Astrocyte (in vitro differentiated cells and primary cell): ENCODE results near the gene ZCWPW1. TPM values are rescaled to one million over a fixed set of nuclear protein-coding genes. Genes with fewer than 3 reads are reported as not detected.

Experiments used
- DNase-seq: peaks from one replicate; pipeline ENCODE4 v3.0.0-alpha.2; 2010; ENCODE audit warnings: low read depth
- FAIRE-seq: peaks from 2 replicates; lab custom pipeline; 2011; peaks lifted over from hg19 to GRCh38; lab: Jason Lieb, UNC
- H2AFZ ChIP-seq: 2 replicates; pipeline ENCODE4 v1.6.0; 2012; ENCODE audit warnings: low read depth, low read length, inconsistent platforms
- H3K27ac ChIP-seq: 2 replicates; pipeline ENCODE4 v1.5.1; 2011; ENCODE audit warnings: low read depth, low read length, inconsistent platforms
- H3K27me3 ChIP-seq: 2 replicates; pipeline ENCODE4 v1.6.0; 2011; ENCODE audit warnings: low read length, inconsistent platforms; ENCODE audit not compliant: insufficient read depth
- H3K36me3 ChIP-seq: 2 replicates; pipeline ENCODE4 v1.5.1; 2011; ENCODE audit warnings: low read length, inconsistent platforms; ENCODE audit not compliant: insufficient read depth
- H3K4me1 ChIP-seq: 2 replicates; pipeline ENCODE4 v1.5.1; 2011; ENCODE audit warnings: low read length, inconsistent platforms; ENCODE audit not compliant: insufficient read depth
- H3K4me2 ChIP-seq: 2 replicates; pipeline ENCODE4 v1.6.0; 2012; ENCODE audit warnings: low read length, inconsistent platforms
- H3K4me3 ChIP-seq: 2 replicates; pipeline ENCODE4 v1.5.1; 2011; ENCODE audit warnings: low read depth, mild to moderate bottlenecking, low read length, inconsistent platforms; ENCODE audit not compliant: insufficient read depth
- H3K79me2 ChIP-seq: 2 replicates; pipeline ENCODE4 v1.6.0; 2012; ENCODE audit warnings: mild to moderate bottlenecking, low read length, inconsistent platforms; ENCODE audit not compliant: insufficient read depth
- H3K9ac ChIP-seq: 2 replicates; pipeline ENCODE4 v1.6.0; 2012; ENCODE audit warnings: mild to moderate bottlenecking, low read length, inconsistent platforms
- H3K9me3 ChIP-seq: 2 replicates; pipeline ENCODE4 v1.5.1; 2012; ENCODE audit warnings: low read depth, mild to moderate bottlenecking, low read length, inconsistent platforms; ENCODE audit not compliant: insufficient read depth
- H4K20me1 ChIP-seq: 2 replicates; pipeline ENCODE4 v1.6.0; 2012; ENCODE audit warnings: low read length, inconsistent platforms; ENCODE audit not compliant: insufficient read depth
- H3K27ac Mint-ChIP-seq: one replicate; pipeline ENCODE4 v1.8.0; 2021; ENCODE audit warnings: mild to moderate bottlenecking, mixed read lengths; ENCODE audit not compliant: unreplicated experiment
- H3K27me3 Mint-ChIP-seq: one replicate; pipeline ENCODE4 v1.8.0; 2021; ENCODE audit warnings: low read depth, mixed read lengths; ENCODE audit not compliant: unreplicated experiment
- H3K36me3 Mint-ChIP-seq: one replicate; pipeline ENCODE4 v1.8.0; 2021; ENCODE audit warnings: low read depth, mixed read lengths; ENCODE audit not compliant: unreplicated experiment
- H3K4me1 Mint-ChIP-seq: one replicate; pipeline ENCODE4 v1.8.0; 2021; ENCODE audit warnings: low read depth, mixed read lengths; ENCODE audit not compliant: unreplicated experiment
- H3K4me3 Mint-ChIP-seq: one replicate; pipeline ENCODE4 v1.8.0; 2021; ENCODE audit warnings: mild to moderate bottlenecking, moderate library complexity, mixed read lengths; ENCODE audit not compliant: unreplicated experiment
- H3K9me3 Mint-ChIP-seq: one replicate; pipeline ENCODE4 v1.8.0; 2021; ENCODE audit warnings: mild to moderate bottlenecking, mixed read lengths; ENCODE audit not compliant: unreplicated experiment
- CTCF ChIP-seq: IDR thresholded peaks from 2 replicates; pipeline ENCODE4 v1.5.1; 2011; ENCODE audit warnings: low read depth, mild to moderate bottlenecking, inconsistent platforms, low read length, moderate library complexity; ENCODE audit not compliant: insufficient read depth
- EZH2 ChIP-seq: IDR thresholded peaks from 2 replicates; pipeline ENCODE4 v1.6.1; 2012; ENCODE audit warnings: mild to moderate bottlenecking, low read length, inconsistent platforms; ENCODE audit not compliant: insufficient read depth
- total RNA-seq: library from RNA; stranded (reverse); gene quantifications from 2 replicates; pipeline ENCODE4 v1.2.1, GENCODE V29; 2021

Gene ZCWPW1
- total RNA-seq, 1 donor from 2014 or later, result 2.6 TPM

DNA sequence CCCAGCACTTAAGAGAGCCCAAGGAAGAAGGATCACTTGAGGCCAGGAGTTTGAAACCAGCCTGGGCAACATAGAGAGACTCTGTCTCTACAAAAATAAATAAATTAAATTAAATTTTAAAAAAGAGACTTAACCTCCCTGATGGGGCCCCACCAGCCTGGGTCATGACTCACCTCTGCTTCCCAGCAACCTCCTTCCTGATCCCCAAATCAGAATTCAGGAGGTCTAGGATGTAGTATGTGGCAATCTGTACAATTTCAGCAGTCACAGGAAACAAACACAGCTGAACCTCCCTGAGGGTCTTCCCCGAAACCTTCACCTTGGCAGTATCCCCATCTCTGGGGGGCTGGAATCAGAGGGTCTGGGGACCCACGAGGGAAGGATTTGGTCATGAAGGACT, 17.5 kb upstream of the ZCWPW1 start:
- Histone ChIP-seq H3K4me3 (no peak overlapping the region), H3K4me2 (no peak overlapping the region), H3K4me1 (peaks cover 22% of the 10 kb centered on the region), H3K27me3 (no peaks in the 10 kb centered on the region), H3K9me3 (no peaks in the 10 kb centered on the region), H2AFZ (no peak overlapping the region), H3K27ac (no peak overlapping the region), H3K79me2 (no peaks in the 10 kb centered on the region), H3K9ac (no peak overlapping the region), H4K20me1 (no peaks in the 10 kb centered on the region), H3K36me3 (no peaks in the 10 kb centered on the region)
- Mint-ChIP-seq H3K36me3 (no peaks in the 10 kb centered on the region), H3K4me1 (peaks cover 10% of the 10 kb centered on the region), H3K9me3 (no peaks in the 10 kb centered on the region), H3K27me3 (no peaks in the 10 kb centered on the region), H3K4me3 (peak overlapping the region; percentile 66), H3K27ac (no peak overlapping the region)
- FAIRE-seq (no peak), DNase-seq (no peak)
- TF ChIP-seq EZH2 (no peak), CTCF (no peak)

DNA sequence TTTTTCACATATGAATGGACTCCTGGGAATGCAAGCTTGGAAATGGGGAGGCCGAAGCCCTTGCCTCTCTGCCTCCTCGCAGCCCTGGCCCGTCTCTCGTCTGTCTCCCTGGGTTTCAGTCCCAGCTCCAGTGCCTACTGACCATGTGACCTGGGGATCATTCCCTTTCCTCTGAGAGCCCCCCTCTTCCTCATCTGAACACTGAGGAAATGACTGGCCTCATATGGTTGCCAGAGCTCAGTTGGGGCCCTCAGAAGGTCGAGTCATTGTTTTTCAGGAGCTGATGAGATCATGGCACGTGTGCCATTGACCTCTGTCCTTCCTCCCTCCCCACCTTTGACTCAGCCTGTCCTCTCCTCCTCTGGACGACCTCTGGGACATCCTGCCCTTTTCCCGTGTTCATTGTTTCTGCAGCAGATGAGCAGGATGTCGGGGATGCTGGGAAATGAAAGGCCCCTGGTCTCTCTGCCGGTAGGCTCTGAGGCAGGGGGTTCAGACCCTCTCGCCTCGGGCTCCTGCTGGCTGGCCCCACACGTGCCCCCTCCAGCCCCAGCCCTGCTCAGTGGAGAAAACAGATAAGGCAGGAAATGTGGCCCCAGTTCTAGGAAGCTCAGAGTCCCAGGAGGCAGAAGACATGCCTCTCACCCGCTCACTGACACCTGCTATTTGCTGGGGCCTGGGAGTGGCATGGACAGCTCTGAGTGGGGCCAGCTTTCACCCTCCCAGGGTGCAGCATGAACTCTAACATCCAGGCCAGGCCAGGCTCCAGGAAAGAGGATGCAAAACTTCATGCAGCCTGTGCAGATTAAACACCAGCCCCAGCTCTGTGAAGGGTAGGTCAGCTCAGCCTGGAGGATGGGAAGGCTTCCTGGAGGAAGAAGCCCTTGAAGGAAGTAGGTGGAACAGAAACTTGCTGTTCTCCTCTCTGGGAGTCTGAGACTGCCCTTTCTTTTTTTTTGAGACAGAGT, 16.1 kb upstream of the ZCWPW1 start:
- H3K27ac ChIP-seq, result no peak overlapping the region
- Mint-ChIP-seq H3K36me3 (no peaks in the 10 kb centered on the region), H3K27me3 (no peaks in the 10 kb centered on the region), H3K4me1 (peaks cover 10% of the 10 kb centered on the region), H3K9me3 (no peaks in the 10 kb centered on the region), H3K27ac (no peak overlapping the region), H3K4me3 (no peak overlapping the region)
- H3K4me2 ChIP-seq, result peak overlapping the region; percentile 16
- peaks cover 17% of the 10 kb centered on the region for H3K4me1 ChIP-seq
- TF ChIP-seq EZH2, result no peak
- TF ChIP-seq CTCF, result no peak
- no peaks in the 10 kb centered on the region for H3K9me3 ChIP-seq
- no peaks in the 10 kb centered on the region for H4K20me1 ChIP-seq
- no peak for DNase-seq
- H3K27me3 ChIP-seq, result no peaks in the 10 kb centered on the region
- H3K9ac ChIP-seq, result no peak overlapping the region
- no peak for FAIRE-seq
- H3K36me3 ChIP-seq, result no peaks in the 10 kb centered on the region
- no peaks in the 10 kb centered on the region for H3K79me2 ChIP-seq
- no peak overlapping the region for H3K4me3 ChIP-seq
- H2AFZ ChIP-seq, result peak overlapping the region; percentile 62
